Right cardiac atrium (tissue), 5 donors: ENCODE measurements around the gene SPECC1L. TPM values are rescaled to one million over a fixed set of nuclear protein-coding genes. Genes with fewer than 3 reads are reported as not detected.

ENCODE experiments used
- ATAC-seq, 2 donors: fragments of 200-7000 bp; cut with Tn5 transposase; one replicate each; pipeline versions ENCODE4 v1.8.0 to v1.9.1; 2020; ENCODE audit warnings: moderate library complexity in 2 of 2, mild to moderate bottlenecking in 1 of 2
- DNase-seq, 3 donors: peaks; one replicate each; pipeline ENCODE4 v3.0.0-alpha.2; 2020
- H3K27ac ChIP-seq: one replicate; pipeline ENCODE4 v1.5.1; 2013; ENCODE audit warnings: mild to moderate bottlenecking, low read length, control low read depth, moderate library complexity
- H3K27me3 ChIP-seq: one replicate; pipeline ENCODE4 v1.6.1; 2013; ENCODE audit not compliant: control insufficient read depth, insufficient read depth
- H3K4me1 ChIP-seq: one replicate; pipeline ENCODE4 v1.6.1; 2013; ENCODE audit warnings: low read length; ENCODE audit not compliant: control insufficient read depth, insufficient read depth
- H3K4me3 ChIP-seq: one replicate; pipeline ENCODE4 v1.5.1; 2013; ENCODE audit warnings: low read length, control low read depth
- H3K9me3 ChIP-seq: one replicate; pipeline ENCODE4 v1.6.1; 2013; ENCODE audit warnings: low read length; ENCODE audit not compliant: control insufficient read depth
- WGBS: extraction: QIAGEN DNeasy Blood & Tissue Kit; methylation state at CpG from one replicate; pipeline ENCODE4 v1.1.7; 2013; 5-methylcytosine and 5-hydroxymethylcytosine counted together
- intact Hi-C, 4 donors: fragments of 100-400 bp; cut with DNase I; formaldehyde crosslinking; loops; one replicate each; pipeline versions ENCODE4 v1.11.0 to v1.14.0; 2022 to 2023
- polyA plus RNA-seq: library from polyadenylated mRNA; stranded (reverse); fragments of 200-250 nt; gene quantifications from one replicate; pipeline ENCODE4 v1.2.3, GENCODE V29; 2013
- total RNA-seq, 4 donors: library from RNA; stranded (reverse); fragmentation: NEBNext Ultra II Directional; extraction: Animal tissue kit (Norgen Biotek cat#: 25700); gene quantifications; one replicate each; pipeline ENCODE4 v1.2.1, GENCODE V29; 2021
- donor health status: healthy with polysubstance abuse.
- donor health status: DM: no; HTN: yes; CAD: no.
- donor health status: DM: no; HTN: no; CAD: no.
- donor health status: DM: no; HTN: yes; CAD: no; lungs with severe emphysema.
- donor health status: DM: yes; HTN: yes; CAD: no.

SPECC1L gene
- total and polyA plus RNA-seq, 5 donors: 16.9 to 76.1 (median 67.9) TPM

- intact Hi-C loops: no loop called here
- no peak overlapping the region for H3K4me3 ChIP-seq
- H3K9me3 ChIP-seq: no peaks in the 10 kb centered on the region
- DNase-seq: no peak
- H3K27ac ChIP-seq: peak overlapping the region; percentile 25
- 70% methylated on average over 4 of the region's 4 CpGs for WGBS
- H3K4me1 ChIP-seq: peaks cover 23% of the 10 kb centered on the region
- no peaks in the 10 kb centered on the region for H3K27me3 ChIP-seq
- ATAC-seq: no peak
These were observed 137.3 kb downstream of the SPECC1L start for GRCh38 chr22:24407884-24408283.

- Histone ChIP-seq H3K4me3 (no peak overlapping the region), H3K27me3 (no peaks in the 10 kb centered on the region), H3K4me1 (peaks cover 21% of the 10 kb centered on the region), H3K9me3 (no peaks in the 10 kb centered on the region), H3K27ac (no peak overlapping the region)
- ATAC-seq (no peak), DNase-seq (no peak)
- intact Hi-C loops: no loop called here
- WGBS: 57% methylated on average over 7 of the region's 7 CpGs
These were observed 138.0 kb downstream of the SPECC1L start for GRCh38 chr22:24408630-24409029.

GRCh38 chr22:24409707-24410106 lies 139.1 kb downstream of the SPECC1L start:
- H3K27me3 ChIP-seq: no peaks in the 10 kb centered on the region
- WGBS: 91% methylated on average over 9 of the region's 9 CpGs
- no peak overlapping the region for H3K4me3 ChIP-seq
- peaks cover 21% of the 10 kb centered on the region for H3K4me1 ChIP-seq
- no peak overlapping the region for H3K27ac ChIP-seq
- no peaks in the 10 kb centered on the region for H3K9me3 ChIP-seq
- DNase-seq (no peak), ATAC-seq (no peak)
- intact Hi-C loops: loop anchor here in 1 of 4 donors (10.0 kb wide), 1 partner anchor 85 kb away; no protein-coding TSS in a partner anchor

- no peak for ATAC-seq
- 94% methylated on average over 8 of the region's 8 CpGs for WGBS
- Histone ChIP-seq H3K4me1 (peaks cover 20% of the 10 kb centered on the region), H3K27ac (no peak overlapping the region), H3K4me3 (no peak overlapping the region), H3K9me3 (no peaks in the 10 kb centered on the region), H3K27me3 (no peaks in the 10 kb centered on the region)
- intact Hi-C loops: loop anchor here in 1 of 4 donors (10.0 kb wide), 1 partner anchor 85 kb away; no protein-coding TSS in a partner anchor
- no peak for DNase-seq
These were observed 139.7 kb downstream of the SPECC1L start for GRCh38 chr22:24410110-24410856.

- DNase-seq (peak in 1 of 3 donors; percentile 13), ATAC-seq (no peak)
- WGBS: 86% methylated on average over 10 of the region's 10 CpGs
- H3K4me3 ChIP-seq: no peak overlapping the region
- peaks cover 14% of the 10 kb centered on the region for H3K4me1 ChIP-seq
- no peaks in the 10 kb centered on the region for H3K9me3 ChIP-seq
- H3K27ac ChIP-seq: no peak overlapping the region
- H3K27me3 ChIP-seq: no peaks in the 10 kb centered on the region
- intact Hi-C loops: loop anchor here in 1 of 4 donors (10.0 kb wide), 1 partner anchor 87 kb away; no protein-coding TSS in a partner anchor
These were observed 140.8 kb downstream of the SPECC1L start for GRCh38 chr22:24411256-24412004.

GRCh38 chr22:24412274-24412673 lies 141.6 kb downstream of the SPECC1L start:
- Histone ChIP-seq H3K4me1 (peaks cover 13% of the 10 kb centered on the region), H3K9me3 (no peaks in the 10 kb centered on the region), H3K27ac (no peak overlapping the region), H3K4me3 (no peak overlapping the region), H3K27me3 (no peaks in the 10 kb centered on the region)
- intact Hi-C loops: loop anchor here in 1 of 4 donors (10.0 kb wide), 1 partner anchor 87 kb away; no protein-coding TSS in a partner anchor
- 77% methylated on average over 7 of the region's 7 CpGs for WGBS
- DNase-seq (no peak), ATAC-seq (no peak)

- H3K27ac ChIP-seq: no peak overlapping the region
- peaks cover 5% of the 10 kb centered on the region for H3K4me1 ChIP-seq
- H3K4me3 ChIP-seq: no peak overlapping the region
- no peaks in the 10 kb centered on the region for H3K27me3 ChIP-seq
- H3K9me3 ChIP-seq: no peaks in the 10 kb centered on the region
- 91% methylated on average over 9 of the region's 9 CpGs for WGBS
- ATAC-seq (no peak), DNase-seq (no peak)
- intact Hi-C loops: loop anchor here in 1 of 4 donors (10.0 kb wide), 1 partner anchor 88 kb away; no protein-coding TSS in a partner anchor
These were observed 142.6 kb downstream of the SPECC1L start for GRCh38 chr22:24413271-24413670.

GRCh38 chr22:24413736-24414385 lies 143.2 kb downstream of the SPECC1L start:
- Histone ChIP-seq H3K4me1 (peaks cover under 1% of the 10 kb centered on the region), H3K27ac (no peak overlapping the region), H3K27me3 (no peaks in the 10 kb centered on the region), H3K4me3 (no peak overlapping the region), H3K9me3 (no peaks in the 10 kb centered on the region)
- 80% methylated on average over 18 of the region's 18 CpGs for WGBS
- ATAC-seq (no peak), DNase-seq (peak in 1 of 3 donors; percentile 18)
- intact Hi-C loops: loop anchor here in 1 of 4 donors (10.0 kb wide), 1 partner anchor 89 kb away; no protein-coding TSS in a partner anchor

GRCh38 chr22:24414523-24414922 lies 143.9 kb downstream of the SPECC1L start:
- WGBS: 84% methylated on average over 21 of the region's 21 CpGs
- H3K27ac ChIP-seq: no peak overlapping the region

GRCh38 chr22:24414984-24415945 lies 144.6 kb downstream of the SPECC1L start:
- DNase-seq (peak in 2 of 3 donors; percentile 25 to 48), ATAC-seq (no peak)
- Histone ChIP-seq H3K9me3 (no peaks in the 10 kb centered on the region), H3K27ac (no peak overlapping the region), H3K27me3 (no peaks in the 10 kb centered on the region), H3K4me3 (no peak overlapping the region), H3K4me1 (peaks cover 2% of the 10 kb centered on the region)
- 85% methylated on average over 26 of the region's 26 CpGs for WGBS
- intact Hi-C loops: loop anchor here in 1 of 4 donors (10.0 kb wide), 1 partner anchor 90 kb away; no protein-coding TSS in a partner anchor

More at GRCh38 chr22:24414523-24414922, 143.9 kb downstream of the SPECC1L start:
- ATAC-seq: no peak
- Histone ChIP-seq H3K27me3 (no peaks in the 10 kb centered on the region), H3K4me1 (no peaks in the 10 kb centered on the region), H3K4me3 (no peak overlapping the region), H3K9me3 (no peaks in the 10 kb centered on the region)
- DNase-seq: peak in 1 of 3 donors; percentile 62
- intact Hi-C loops: loop anchor here in 1 of 4 donors (10.0 kb wide), 1 partner anchor 90 kb away; no protein-coding TSS in a partner anchor
